ENCODE results near the gene PTDSS2. TPM values are rescaled to one million over a fixed set of nuclear protein-coding genes. Genes with fewer than 3 reads are reported as not detected.
A peak's percentile ranks its signal among the peaks of the same experiment; 100 is the strongest.

Gene PTDSS2
- total and polyA plus RNA-seq, 4 donors: 10.1 to 47.6 (median 26.7) TPM

GRCh38 chr11:488992-489391 is 38.9 kb downstream of the PTDSS2 start:
- ATAC-seq (ENCODE audit: low FRiP score) (no peak), DNase-seq (no peak)
- Histone ChIP-seq H3K27me3 (ENCODE audit: control insufficient read depth in 1 of 2, insufficient read depth in 2 of 2, low read length in 1 of 2) (no peaks in the 10 kb centered on the region), H3K9me3 (ENCODE audit: control insufficient read depth, low read length) (no peaks in the 10 kb centered on the region), H3K36me3 (ENCODE audit: control insufficient read depth in 1 of 2, insufficient read depth in 2 of 2, low read length in 1 of 2) (no peaks in the 10 kb centered on the region), H3K4me3 (ENCODE audit: low read length in 2 of 2) (no peak overlapping the region), H3K27ac (ENCODE audit: low read depth in 1 of 2, low read length in 2 of 2) (no peak overlapping the region), H3K4me1 (ENCODE audit: control insufficient read depth in 1 of 2, insufficient read depth in 2 of 2, low read length in 2 of 2) (no peaks in the 10 kb centered on the region)
- 86 to 87% methylated on average over 19 of the region's 19 CpGs for WGBS, 2 donors
- intact Hi-C loops (cut with DNase I): no loop called here

- H3K27me3 ChIP-seq (ENCODE audit: control insufficient read depth in 1 of 2, insufficient read depth in 2 of 2, low read length in 1 of 2): no peaks in the 10 kb centered on the region
- ATAC-seq (ENCODE audit: low FRiP score) (no peak), DNase-seq (no peak)
- 94 to 95% methylated on average over 37 of the region's 37 CpGs for WGBS, 2 donors
- H3K4me3 ChIP-seq (ENCODE audit: low read length in 2 of 2): no peak overlapping the region
- no peaks in the 10 kb centered on the region for H3K4me1 ChIP-seq (ENCODE audit: control insufficient read depth in 1 of 2, insufficient read depth in 2 of 2, low read length in 2 of 2)
- H3K36me3 ChIP-seq (ENCODE audit: control insufficient read depth in 1 of 2, insufficient read depth in 2 of 2, low read length in 1 of 2): no peaks in the 10 kb centered on the region
- H3K27ac ChIP-seq (ENCODE audit: low read depth in 1 of 2, low read length in 2 of 2): no peak overlapping the region
- no peaks in the 10 kb centered on the region for H3K9me3 ChIP-seq (ENCODE audit: control insufficient read depth, low read length)
- intact Hi-C loops (cut with DNase I): no loop called here
These were observed 39.6 kb downstream of the PTDSS2 start for GRCh38 chr11:489610-490185.

GRCh38 chr11:490186-490929 is 40.3 kb downstream of the PTDSS2 start:
- WGBS, 2 donors: 91 to 93% methylated on average over 38 of the region's 38 CpGs
- DNase-seq (no peak), ATAC-seq (ENCODE audit: low FRiP score) (peak; percentile 2)
- no peaks in the 10 kb centered on the region for H3K9me3 ChIP-seq (ENCODE audit: control insufficient read depth, low read length)
- no peaks in the 10 kb centered on the region for H3K27me3 ChIP-seq (ENCODE audit: control insufficient read depth in 1 of 2, insufficient read depth in 2 of 2, low read length in 1 of 2)
- no peak overlapping the region for H3K4me3 ChIP-seq (ENCODE audit: low read length in 2 of 2)
- no peaks in the 10 kb centered on the region for H3K4me1 ChIP-seq (ENCODE audit: control insufficient read depth in 1 of 2, insufficient read depth in 2 of 2, low read length in 2 of 2)
- no peak overlapping the region for H3K27ac ChIP-seq (ENCODE audit: low read depth in 1 of 2, low read length in 2 of 2)
- H3K36me3 ChIP-seq (ENCODE audit: control insufficient read depth in 1 of 2, insufficient read depth in 2 of 2, low read length in 1 of 2): no peaks in the 10 kb centered on the region
- intact Hi-C loops (cut with DNase I): no loop called here

GRCh38 chr11:490930-491260 is 40.8 kb downstream of the PTDSS2 start:
- 86 to 89% methylated on average over 15 of the region's 15 CpGs for WGBS, 2 donors
- Histone ChIP-seq H3K27ac (ENCODE audit: low read depth in 1 of 2, low read length in 2 of 2) (no peak overlapping the region), H3K36me3 (ENCODE audit: control insufficient read depth in 1 of 2, insufficient read depth in 2 of 2, low read length in 1 of 2) (no peaks in the 10 kb centered on the region), H3K4me1 (ENCODE audit: control insufficient read depth in 1 of 2, insufficient read depth in 2 of 2, low read length in 2 of 2) (no peaks in the 10 kb centered on the region), H3K4me3 (ENCODE audit: low read length in 2 of 2) (no peak overlapping the region), H3K9me3 (ENCODE audit: control insufficient read depth, low read length) (no peaks in the 10 kb centered on the region), H3K27me3 (ENCODE audit: control insufficient read depth in 1 of 2, insufficient read depth in 2 of 2, low read length in 1 of 2) (no peaks in the 10 kb centered on the region)
- intact Hi-C loops (cut with DNase I): no loop called here
- ATAC-seq (ENCODE audit: low FRiP score) (no peak), DNase-seq (peak in 1 of 2 donors; percentile 45)

- Histone ChIP-seq H3K36me3 (ENCODE audit: control insufficient read depth in 1 of 2, insufficient read depth in 2 of 2, low read length in 1 of 2) (no peaks in the 10 kb centered on the region), H3K27me3 (ENCODE audit: control insufficient read depth in 1 of 2, insufficient read depth in 2 of 2, low read length in 1 of 2) (no peaks in the 10 kb centered on the region), H3K4me3 (ENCODE audit: low read length in 2 of 2) (no peak overlapping the region), H3K27ac (ENCODE audit: low read depth in 1 of 2, low read length in 2 of 2) (no peak overlapping the region), H3K4me1 (ENCODE audit: control insufficient read depth in 1 of 2, insufficient read depth in 2 of 2, low read length in 2 of 2) (no peaks in the 10 kb centered on the region), H3K9me3 (ENCODE audit: control insufficient read depth, low read length) (no peaks in the 10 kb centered on the region)
- intact Hi-C loops (cut with DNase I): no loop called here
- ATAC-seq (ENCODE audit: low FRiP score) (no peak), DNase-seq (peak in 1 of 2 donors; percentile 42)
- WGBS, 2 donors: 84 to 85% methylated on average over 7 of the region's 7 CpGs
These were observed 41.3 kb downstream of the PTDSS2 start for GRCh38 chr11:491358-491757.

GRCh38 chr11:492427-493226 is 42.5 kb downstream of the PTDSS2 start:
- intact Hi-C loops (cut with DNase I): no loop called here
- peaks cover 0 to 2% of the 10 kb centered on the region in 2 donors for H3K36me3 ChIP-seq (ENCODE audit: control insufficient read depth in 1 of 2, insufficient read depth in 2 of 2, low read length in 1 of 2)
- no peaks in the 10 kb centered on the region for H3K4me1 ChIP-seq (ENCODE audit: control insufficient read depth in 1 of 2, insufficient read depth in 2 of 2, low read length in 2 of 2)
- no peaks in the 10 kb centered on the region for H3K27me3 ChIP-seq (ENCODE audit: control insufficient read depth in 1 of 2, insufficient read depth in 2 of 2, low read length in 1 of 2)
- no peak overlapping the region for H3K4me3 ChIP-seq (ENCODE audit: low read length in 2 of 2)
- 86 to 88% methylated on average over 32 of the region's 32 CpGs for WGBS, 2 donors
- DNase-seq (peak in 1 of 2 donors; percentile 39), ATAC-seq (ENCODE audit: low FRiP score) (no peak)
- no peaks in the 10 kb centered on the region for H3K9me3 ChIP-seq (ENCODE audit: control insufficient read depth, low read length)
- no peak overlapping the region for H3K27ac ChIP-seq (ENCODE audit: low read depth in 1 of 2, low read length in 2 of 2)

GRCh38 chr11:494761-495536 is 44.9 kb downstream of the PTDSS2 start:
- no peak overlapping the region for H3K4me3 ChIP-seq (ENCODE audit: low read length in 2 of 2)
- H3K27me3 ChIP-seq (ENCODE audit: control insufficient read depth in 1 of 2, insufficient read depth in 2 of 2, low read length in 1 of 2): no peaks in the 10 kb centered on the region
- no peak for ATAC-seq (ENCODE audit: low FRiP score)
- intact Hi-C loops (cut with DNase I): no loop called here
- H3K9me3 ChIP-seq (ENCODE audit: control insufficient read depth, low read length): no peaks in the 10 kb centered on the region
- 85 to 86% methylated on average over 32 to 37 of the region's 37 CpGs for WGBS, 2 donors
- H3K4me1 ChIP-seq (ENCODE audit: control insufficient read depth in 1 of 2, insufficient read depth in 2 of 2, low read length in 2 of 2): no peaks in the 10 kb centered on the region
- H3K36me3 ChIP-seq (ENCODE audit: control insufficient read depth in 1 of 2, insufficient read depth in 2 of 2, low read length in 1 of 2): peaks cover 0 to 14% of the 10 kb centered on the region in 2 donors
- peak in 1 of 2 donors; percentile 53 for DNase-seq
- no peak overlapping the region for H3K27ac ChIP-seq (ENCODE audit: low read depth in 1 of 2, low read length in 2 of 2)

- no peaks in the 10 kb centered on the region for H3K27me3 ChIP-seq (ENCODE audit: control insufficient read depth in 1 of 2, insufficient read depth in 2 of 2, low read length in 1 of 2)
- H3K9me3 ChIP-seq (ENCODE audit: control insufficient read depth, low read length): no peaks in the 10 kb centered on the region
- WGBS, 2 donors: 60 to 64% methylated on average over 10 of the region's 10 CpGs
- intact Hi-C loops (cut with DNase I): no loop called here
- no peak overlapping the region for H3K27ac ChIP-seq (ENCODE audit: low read depth in 1 of 2, low read length in 2 of 2)
- peak in 1 of 2 donors; percentile 22 for DNase-seq
- no peak for ATAC-seq (ENCODE audit: low FRiP score)
- peaks cover 0 to 16% of the 10 kb centered on the region in 2 donors for H3K36me3 ChIP-seq (ENCODE audit: control insufficient read depth in 1 of 2, insufficient read depth in 2 of 2, low read length in 1 of 2)
- no peak overlapping the region for H3K4me3 ChIP-seq (ENCODE audit: low read length in 2 of 2)
- no peaks in the 10 kb centered on the region for H3K4me1 ChIP-seq (ENCODE audit: control insufficient read depth in 1 of 2, insufficient read depth in 2 of 2, low read length in 2 of 2)
These were observed 45.5 kb downstream of the PTDSS2 start for GRCh38 chr11:495537-495931.

All from aorta (tissue), 5 donors.